GM21526 (cell line): Measurements from ENCODE around the gene TASOR2.

Source experiments
- ATAC-seq: cut with Tn5 transposase; IDR thresholded peaks from one replicate; pipeline ENCODE4 v1.9.1; 2021; ENCODE audit warnings: moderate library complexity; ENCODE audit not compliant: unreplicated experiment, low FRiP score

TASOR2 gene

GRCh38 chr10:5679606-5680005 lies 5.0 kb upstream of the TASOR2 start:
- no peak for ATAC-seq

GRCh38 chr10:5681930-5682329 lies 2.7 kb upstream of the TASOR2 start:
- no peak for ATAC-seq

- ATAC-seq, result no peak
Measured at GRCh38 chr10:5683065-5683464, 1.6 kb upstream of the TASOR2 start.

- peak; percentile 42 for ATAC-seq
Measured at GRCh38 chr10:5684971-5685763, 529 bp downstream of the TASOR2 start.

GRCh38 chr10:5685764-5686240 lies 1.2 kb downstream of the TASOR2 start:
- no peak for ATAC-seq

GRCh38 chr10:5688587-5688986 lies 3.9 kb downstream of the TASOR2 start:
- no peak for ATAC-seq

GRCh38 chr10:5691786-5692185 lies 7.1 kb downstream of the TASOR2 start:
- no peak for ATAC-seq

- ATAC-seq, result peak; percentile 63
Measured at GRCh38 chr10:5692461-5693358, 8.1 kb downstream of the TASOR2 start.

GRCh38 chr10:5694573-5694972 lies 9.9 kb downstream of the TASOR2 start:
- ATAC-seq, result no peak

- ATAC-seq, result no peak
Measured at GRCh38 chr10:5697342-5697741, 12.7 kb downstream of the TASOR2 start.

- ATAC-seq, result no peak
Measured at GRCh38 chr10:5698062-5698461, 13.4 kb downstream of the TASOR2 start.

GRCh38 chr10:5708356-5708755 lies 23.7 kb downstream of the TASOR2 start:
- ATAC-seq, result no peak

GRCh38 chr10:5709865-5710264 lies 25.2 kb downstream of the TASOR2 start:
- ATAC-seq, result no peak

- no peak for ATAC-seq
Measured at GRCh38 chr10:5710859-5711258, 26.2 kb downstream of the TASOR2 start.

GRCh38 chr10:5711642-5712041 lies 27.0 kb downstream of the TASOR2 start:
- ATAC-seq, result no peak

GRCh38 chr10:5719546-5719945 lies 34.9 kb downstream of the TASOR2 start:
- no peak for ATAC-seq

GRCh38 chr10:5720182-5720581 lies 35.5 kb downstream of the TASOR2 start:
- ATAC-seq, result no peak

- ATAC-seq, result no peak
Measured at GRCh38 chr10:5723692-5724091, 39.1 kb downstream of the TASOR2 start.

- ATAC-seq, result no peak
Measured at GRCh38 chr10:5730766-5731165, 46.1 kb downstream of the TASOR2 start.

- no peak for ATAC-seq
Measured at GRCh38 chr10:5731559-5731958, 46.9 kb downstream of the TASOR2 start.

GRCh38 chr10:5732141-5732540 lies 47.5 kb downstream of the TASOR2 start:
- no peak for ATAC-seq
